Measurements from ENCODE around the gene RPN2. TPM values are rescaled to one million over a fixed set of nuclear protein-coding genes. Genes with fewer than 3 reads are reported as not detected.

The RPN2 gene
- polyA plus RNA-seq, 3 donors: 169 to 215 (median 199) TPM

- Histone ChIP-seq H4K20me1 (ENCODE audit: insufficient read depth, low read length) (no peaks in the 10 kb centered on the region), H3K4me3 (replicated peaks in 1 of 3; ENCODE audit: low read depth in 2 of 3, low read length in 3 of 3) (no peak overlapping the region), H3K9ac (ENCODE audit: insufficient read depth, low read length, poor library complexity, severe bottlenecking) (no peak overlapping the region), H3K36me3 (replicated peaks in 1 of 2; ENCODE audit: control insufficient read depth in 1 of 2, insufficient read depth in 2 of 2, low read length in 2 of 2) (peaks cover 99% of the 10 kb centered on the region in 2 donors), H2AFZ (ENCODE audit: insufficient read depth, low read depth, low read length, poor library complexity, severe bottlenecking) (no peak overlapping the region), H3K79me2 (ENCODE audit: insufficient read depth, low read length) (no peaks in the 10 kb centered on the region), H3K4me2 (replicated peaks; ENCODE audit: extremely low read depth, low read length, poor library complexity, severe bottlenecking) (no peak overlapping the region), H3K9me3 (replicated peaks in 1 of 2; ENCODE audit: control insufficient read depth in 1 of 2, insufficient read depth in 1 of 2, low read length in 2 of 2) (no peaks in the 10 kb centered on the region), H3K4me1 (ENCODE audit: control insufficient read depth in 1 of 2, insufficient read depth in 2 of 2, low read length in 2 of 2) (no peaks in the 10 kb centered on the region), H3K27me3 (ENCODE audit: control insufficient read depth in 2 of 2, insufficient read depth in 2 of 2, low read length in 2 of 2) (no peaks in the 10 kb centered on the region), H3K27ac (ENCODE audit: low read depth in 1 of 2, low read length in 2 of 2) (peak overlapping the region in 1 of 2 donors; percentile 15)
- no peak for DNase-seq
- TF ChIP-seq CTCF (IDR thresholded peaks at IDR 0.05): no peak
- Mint-ChIP-seq H3K4me3 (no peak overlapping the region), H3K4me1 (no peaks in the 10 kb centered on the region), H3K36me3 (peaks cover 98 to 99% of the 10 kb centered on the region in 2 donors), H3K27me3 (ENCODE audit: low read depth in 3 of 3) (peaks cover 0 to 2% (median 0%) of the 10 kb centered on the region in 3 donors), H3K27ac (peak overlapping the region in 1 of 7 donors; percentile 77), H3K9me3 (no peaks in the 10 kb centered on the region)
- WGBS (ENCODE audit: insufficient coverage): 96% methylated on average over 13 of the region's 13 CpGs
- intact Hi-C loops (cut with micrococcal nuclease): no loop called here
Observed at GRCh38 chr20:37231947-37232630, 53.0 kb downstream of the RPN2 start.

GRCh38 chr20:37233548-37234253 lies 54.6 kb downstream of the RPN2 start:
- H3K27ac Mint-ChIP-seq: no peak overlapping the region
- H4K20me1 ChIP-seq (ENCODE audit: insufficient read depth, low read length): no peaks in the 10 kb centered on the region
- 100% methylated on average over 8 of the region's 10 CpGs for WGBS (ENCODE audit: insufficient coverage)

More at GRCh38 chr20:37233548-37234253, 54.6 kb downstream of the RPN2 start:
- no peak overlapping the region for H2AFZ ChIP-seq (ENCODE audit: insufficient read depth, low read depth, low read length, poor library complexity, severe bottlenecking)
- no peak overlapping the region for H3K4me2 ChIP-seq (replicated peaks; ENCODE audit: extremely low read depth, low read length, poor library complexity, severe bottlenecking)
- no peak for DNase-seq
- Mint-ChIP-seq H3K9me3 (no peaks in the 10 kb centered on the region), H3K27me3 (ENCODE audit: low read depth in 3 of 3) (peaks cover 0 to 2% (median 0%) of the 10 kb centered on the region in 3 donors), H3K4me1 (no peaks in the 10 kb centered on the region), H3K4me3 (no peak overlapping the region), H3K36me3 (peaks cover 95 to 99% of the 10 kb centered on the region in 2 donors)
- H3K4me1 ChIP-seq (ENCODE audit: control insufficient read depth in 1 of 2, insufficient read depth in 2 of 2, low read length in 2 of 2): no peaks in the 10 kb centered on the region
- intact Hi-C loops (cut with micrococcal nuclease): no loop called here
- H3K36me3 ChIP-seq (replicated peaks in 1 of 2; ENCODE audit: control insufficient read depth in 1 of 2, insufficient read depth in 2 of 2, low read length in 2 of 2): peaks cover 99% of the 10 kb centered on the region in 2 donors
- H3K27ac ChIP-seq (ENCODE audit: low read depth in 1 of 2, low read length in 2 of 2): no peak overlapping the region
- no peaks in the 10 kb centered on the region for H3K27me3 ChIP-seq (ENCODE audit: control insufficient read depth in 2 of 2, insufficient read depth in 2 of 2, low read length in 2 of 2)
- H3K4me3 ChIP-seq (replicated peaks in 1 of 3; ENCODE audit: low read depth in 2 of 3, low read length in 3 of 3): no peak overlapping the region
- TF ChIP-seq CTCF (IDR thresholded peaks at IDR 0.05): no peak
- H3K9me3 ChIP-seq (replicated peaks in 1 of 2; ENCODE audit: control insufficient read depth in 1 of 2, insufficient read depth in 1 of 2, low read length in 2 of 2): no peaks in the 10 kb centered on the region
- no peaks in the 10 kb centered on the region for H3K79me2 ChIP-seq (ENCODE audit: insufficient read depth, low read length)
- no peak overlapping the region for H3K9ac ChIP-seq (ENCODE audit: insufficient read depth, low read length, poor library complexity, severe bottlenecking)

All from CD14-positive monocyte (primary cell).